Measurements from ENCODE around the gene CS.

DNA sequence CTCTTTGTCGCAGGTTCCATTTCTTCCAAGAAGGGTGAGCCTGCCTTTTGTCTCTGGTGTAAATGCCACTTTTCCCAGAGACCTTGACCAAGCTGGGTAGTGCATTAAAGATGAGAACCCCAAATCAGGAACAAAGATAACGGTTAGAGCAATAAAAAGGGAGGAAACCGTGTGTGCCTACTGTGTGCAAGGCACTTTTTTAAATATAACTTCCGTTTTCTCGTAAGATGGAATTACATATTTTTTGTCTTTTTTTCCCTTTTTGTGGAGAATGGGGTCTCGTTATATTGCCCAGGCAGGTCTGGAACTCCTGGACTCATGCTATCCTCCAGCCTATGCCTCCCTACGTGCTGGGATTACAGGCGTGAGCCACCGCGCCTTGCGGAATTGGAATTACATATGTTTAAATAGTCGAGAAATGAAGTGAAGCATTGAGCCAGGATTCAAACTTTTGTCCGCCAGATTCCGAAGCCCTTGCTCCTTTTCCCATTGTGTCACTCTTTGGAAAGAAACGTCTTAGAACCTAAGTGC, 76.5 kb downstream of the CS start:
- TF ChIP-seq GATA3 (IDR thresholded peaks at IDR 0.05; ENCODE audit: low read depth, low read length) = no peak
- TF ChIP-seq GATA2 (IDR thresholded peaks at IDR 0.05; ENCODE audit: low read depth, low read length) = no peak
